Gastroesophageal sphincter (tissue), 3 donors: ENCODE measurements around the gene GPX6.

ENCODE experiments used
- CTCF ChIP-seq, 4 experiments: fragments of 200-600 bp in 2 of 4; fragments of 450-650 bp in 2 of 4; sonication (generic) in 1 of 4; IDR thresholded peaks; one replicate each; pipeline ENCODE4 v1.5.1; 2017 to 2019; ENCODE audit warnings: antibody characterized with exemption in 4 of 4, mild to moderate bottlenecking in 2 of 4, moderate library complexity in 2 of 4
- POLR2AphosphoS5 ChIP-seq: sonication (generic); formaldehyde crosslinking; IDR thresholded peaks from one replicate; pipeline ENCODE4 v1.6.1; 2017; ENCODE audit warnings: antibody characterized with exemption

GRCh38 chr6:28491984-28492317 lies 23.6 kb downstream of the GPX6 start:
- TF ChIP-seq POLR2AphosphoS5 (no peak), CTCF (IDR thresholded peaks at IDR 0.05) (no peak)
